ENCODE measurements around the gene PRKCE. TPM values are rescaled to one million over a fixed set of nuclear protein-coding genes. Genes with fewer than 3 reads are reported as not detected.

Gene PRKCE
- total RNA-seq, 1 experiment from 2014 or later = 14.8 TPM

- BruUV-seq (replicated peaks) = no TSS peak
- no peak for ATAC-seq
Observed at GRCh38 chr2:45922577-45922988, 271.1 kb downstream of the PRKCE start.

More at GRCh38 chr2:45922577-45922988, 271.1 kb downstream of the PRKCE start:
- peak overlapping the region; percentile 54 for H3K4me2 ChIP-seq (ENCODE audit: low read length)
- H3K4me1 ChIP-seq (ENCODE audit: control insufficient read depth in 1 of 2, insufficient read depth in 2 of 2, low read length in 2 of 2) = peaks cover 24 to 26% of the 10 kb centered on the region in 2 experiments
- CTCF ChIA-PET = no interaction called here
- RAD21 ChIA-PET (ENCODE audit: low non-redundant PET in 1 of 2, low total read pairs in 2 of 2, uncharacterized antibody in 2 of 2, unreplicated experiment in 2 of 2) = no interaction called here
- POLR2A ChIA-PET = interaction anchor here (1.4 kb wide), 1 partner anchor 8 kb away, joined by 3 read pairs; no protein-coding TSS in a partner anchor
- no peak for DNase-seq (ENCODE audit: low read depth, low spot score)
- TF ChIP-seq EZH2phosphoT487 (IDR thresholded peaks at IDR 0.05; ENCODE audit: borderline replicate concordance) = no peak
- no peak for TF ChIP-seq ZFX (IDR thresholded peaks at IDR 0.05)
- no peak for TF ChIP-seq POLR2A (IDR thresholded peaks at IDR 0.05; ENCODE audit: borderline replicate concordance, extremely low read depth, insufficient read depth, insufficient read length)
- TF ChIP-seq SRF (IDR thresholded peaks at IDR 0.05; ENCODE audit: low read depth) = no peak
- no peak for TF ChIP-seq CBX3 (IDR thresholded peaks at IDR 0.05; ENCODE audit: low read depth)
- TF ChIP-seq CEBPB (IDR thresholded peaks at IDR 0.05; ENCODE audit: low read depth) = no peak
- no peak for TF ChIP-seq EGR1 (IDR thresholded peaks at IDR 0.05; ENCODE audit: low read depth)
- TF ChIP-seq ATF3 (IDR thresholded peaks at IDR 0.05) = no peak
- TF ChIP-seq RAD21 (IDR thresholded peaks at IDR 0.05; ENCODE audit: low read depth) = no peak
- no peak for TF ChIP-seq CTCF (IDR thresholded peaks at IDR 0.05 in 2 of 3, conservative IDR thresholded peaks at IDR 0.05 in 1 of 3; ENCODE audit: borderline replicate concordance in 1 of 3, insufficient read depth in 1 of 3, low read depth in 2 of 3, low read length in 2 of 3)
- TF ChIP-seq ELF1 (IDR thresholded peaks at IDR 0.05; ENCODE audit: borderline replicate concordance, low read depth) = no peak
- intact Hi-C loops (cut with micrococcal nuclease) = no loop called here
- no peaks in the 10 kb centered on the region for H3K36me3 ChIP-seq (ENCODE audit: control insufficient read depth in 1 of 2, insufficient read depth in 2 of 2, low read length in 2 of 2)
- no peaks in the 10 kb centered on the region for H3K27me3 ChIP-seq (ENCODE audit: insufficient read depth, low read length)
- no peaks in the 10 kb centered on the region for H4K20me1 ChIP-seq (ENCODE audit: insufficient read depth)
- no peaks in the 10 kb centered on the region for H3K9me3 ChIP-seq (ENCODE audit: control insufficient read depth in 1 of 2, insufficient read depth in 1 of 2, low read depth in 1 of 2, low read length in 2 of 2)
- H3K27ac ChIP-seq (ENCODE audit: low read depth, low read length) = no peak overlapping the region
- no peaks in the 10 kb centered on the region for H3K79me2 ChIP-seq (ENCODE audit: insufficient read depth, low read length)
- no peak overlapping the region for H3K4me3 ChIP-seq (replicated peaks in 1 of 2; ENCODE audit: low read depth in 1 of 2, low read length in 2 of 2)
- no peak overlapping the region for H2AFZ ChIP-seq (ENCODE audit: low read depth, low read length, poor library complexity, severe bottlenecking)
- H3K9ac ChIP-seq (ENCODE audit: low read length) = no peak overlapping the region
- no peaks in the 10 kb centered on the region for H3K9me2 ChIP-seq (ENCODE audit: insufficient read depth)
